Measurements from ENCODE around the gene IFNGR2.
"Not testable (repeated sequence)": the region's sequence is repeated elsewhere in the genome, so short reads cannot be mapped to it uniquely, and the experiment has no call there.

Gene IFNGR2

DNA sequence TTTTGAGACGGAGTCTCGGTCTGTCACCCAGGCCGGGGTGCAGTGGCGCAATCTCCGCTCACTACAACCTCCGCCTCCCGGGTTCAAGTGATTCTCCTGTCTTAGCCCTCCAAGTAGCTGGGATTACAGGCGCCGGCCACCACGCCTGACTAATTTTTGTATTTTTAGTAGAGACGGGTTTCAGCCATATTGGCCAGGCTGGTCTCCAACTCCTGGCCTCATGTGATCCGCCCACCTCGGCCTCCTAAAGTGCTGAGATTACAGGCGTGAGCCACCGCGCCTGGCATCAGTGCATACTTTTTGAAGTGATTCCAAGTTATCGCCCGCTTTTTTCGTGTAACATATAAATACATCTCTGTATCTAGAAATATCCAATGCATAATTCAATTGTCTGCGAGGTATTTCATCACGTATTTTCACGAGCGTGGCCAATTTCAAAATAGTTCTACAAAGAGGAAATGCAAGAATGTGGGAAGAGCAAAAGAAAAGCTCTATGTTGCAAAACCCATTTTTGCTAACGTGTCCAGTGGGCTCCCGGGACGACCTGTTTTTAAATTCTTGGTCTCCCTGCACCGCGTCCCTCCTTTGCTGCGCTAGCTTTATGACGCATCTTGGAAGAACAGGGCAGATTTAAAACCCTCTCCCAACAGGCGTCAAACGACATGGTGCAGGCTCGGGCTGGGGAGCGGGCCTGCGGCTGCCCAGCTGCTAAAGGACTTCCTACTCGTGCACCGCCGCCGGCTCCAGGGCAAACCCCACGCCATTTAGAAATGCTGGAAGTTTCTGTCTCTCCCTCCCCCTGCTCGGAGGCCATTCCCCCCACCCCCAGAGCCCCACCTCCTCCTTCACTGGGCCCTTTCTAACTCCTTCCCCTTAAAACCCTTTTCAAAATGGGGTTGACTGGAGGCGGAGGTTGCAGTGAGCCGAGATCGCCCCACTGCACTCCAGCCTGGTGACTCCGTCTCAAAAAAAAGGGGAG, 923 bp upstream of the IFNGR2 start:
- H3K9me3 ChIP-seq (ENCODE audit: control insufficient read depth, insufficient read depth, low read length) = no peaks in the 10 kb centered on the region
- no peaks in the 10 kb centered on the region for H3K36me3 ChIP-seq (ENCODE audit: insufficient read depth, low read length)
- H3K9ac ChIP-seq (ENCODE audit: low read depth, low read length) = peak overlapping the region; percentile 80
- H3K4me1 ChIP-seq (ENCODE audit: insufficient read depth, low read length) = peaks cover 5% of the 10 kb centered on the region

DNA sequence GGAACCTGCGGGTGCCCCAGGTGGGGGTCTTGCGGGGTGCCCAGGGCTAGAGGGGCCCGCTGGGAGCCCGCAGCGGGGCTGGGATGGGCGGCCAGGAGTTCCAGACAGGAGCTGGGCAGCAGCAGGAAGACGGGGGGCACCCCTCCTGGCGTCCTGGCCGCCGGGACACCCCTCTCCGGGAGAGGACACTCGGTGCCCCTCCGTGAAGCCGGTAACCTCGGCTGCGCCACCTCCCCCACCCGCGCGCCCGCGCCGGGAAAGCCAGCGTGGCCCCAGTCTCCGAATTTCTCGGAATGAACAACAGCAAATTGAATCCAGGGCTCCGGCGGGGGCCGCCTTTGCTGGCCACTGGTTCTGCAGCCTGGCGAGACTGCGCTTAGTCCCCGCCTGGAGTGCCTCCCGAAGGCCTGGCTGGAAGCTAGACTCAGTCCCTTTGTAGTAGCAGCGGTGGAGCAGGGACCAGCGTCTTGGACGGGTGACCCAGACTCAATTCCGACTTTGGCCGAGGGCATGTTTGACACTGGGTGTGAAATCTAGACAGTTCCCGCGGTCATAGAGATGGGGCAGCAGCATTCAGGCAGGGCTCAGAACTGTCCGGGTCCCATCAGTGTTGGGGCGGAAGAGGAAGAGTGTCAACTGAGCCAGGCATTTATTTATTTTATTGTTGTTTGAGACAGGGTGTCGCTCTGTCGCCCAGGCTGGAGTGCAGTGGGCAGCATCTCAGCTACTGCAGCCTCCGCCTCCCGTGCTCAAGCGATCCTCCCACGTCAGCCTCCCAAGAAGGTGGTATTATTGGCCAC, 773 bp downstream of the IFNGR2 start:
- peaks cover 5% of the 10 kb centered on the region for H3K4me1 ChIP-seq (ENCODE audit: insufficient read depth, low read length)
- peak overlapping the region; percentile 80 for H3K9ac ChIP-seq (ENCODE audit: low read depth, low read length)
- no peaks in the 10 kb centered on the region for H3K36me3 ChIP-seq (ENCODE audit: insufficient read depth, low read length)
- H3K9me3 ChIP-seq (ENCODE audit: control insufficient read depth, insufficient read depth, low read length) = no peaks in the 10 kb centered on the region

- Histone ChIP-seq H3K36me3 (ENCODE audit: insufficient read depth, low read length) (no peaks in the 10 kb centered on the region), H3K9ac (ENCODE audit: low read depth, low read length) (no peak overlapping the region), H3K4me1 (ENCODE audit: insufficient read depth, low read length) (peaks cover 5% of the 10 kb centered on the region), H3K9me3 (ENCODE audit: control insufficient read depth, insufficient read depth, low read length) (no peaks in the 10 kb centered on the region)
These were observed 3.3 kb downstream of the IFNGR2 start for GRCh38 chr21:33406493-33406892.

DNA sequence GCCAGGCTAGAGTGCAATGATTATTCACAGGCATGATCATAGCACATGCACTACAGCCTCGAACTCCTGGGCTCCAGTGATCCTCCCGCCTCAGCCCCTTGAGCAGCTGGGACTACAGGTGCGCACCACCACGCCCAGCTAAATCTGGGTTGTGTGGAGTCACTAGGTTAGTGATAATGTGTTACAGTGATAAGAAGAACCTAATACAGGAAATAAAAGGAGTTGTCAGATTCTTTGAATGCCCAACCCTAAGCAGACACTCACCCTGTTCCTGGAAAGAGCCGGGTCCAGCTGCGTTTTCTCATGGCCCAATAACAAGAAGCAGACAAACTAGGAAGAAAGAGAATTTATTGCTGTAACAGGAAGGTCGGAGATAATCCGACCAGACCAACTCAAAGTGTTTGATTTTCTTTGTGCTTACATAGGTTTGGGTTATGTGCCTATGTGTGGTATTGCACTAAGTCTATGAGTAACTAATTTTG, 8.8 kb downstream of the IFNGR2 start:
- Histone ChIP-seq H3K36me3 (ENCODE audit: insufficient read depth, low read length) (no peaks in the 10 kb centered on the region; the same call in 1 of the 2 replicates), H3K9me3 (ENCODE audit: control insufficient read depth, insufficient read depth, low read length) (no peaks in the 10 kb centered on the region), H3K9ac (ENCODE audit: low read depth, low read length) (no peak overlapping the region), H3K4me1 (ENCODE audit: insufficient read depth, low read length) (0 out of 2 replicates have a peak, but pooled peaks cover 6% of the 10 kb centered on the region)

- not testable (repeated sequence) for H3K9ac ChIP-seq (ENCODE audit: low read depth, low read length); H3K4me1 ChIP-seq (ENCODE audit: insufficient read depth, low read length); H3K36me3 ChIP-seq (ENCODE audit: insufficient read depth, low read length); H3K9me3 ChIP-seq (ENCODE audit: control insufficient read depth, insufficient read depth, low read length)
These were observed 9.2 kb downstream of the IFNGR2 start for GRCh38 chr21:33412439-33412831.

DNA sequence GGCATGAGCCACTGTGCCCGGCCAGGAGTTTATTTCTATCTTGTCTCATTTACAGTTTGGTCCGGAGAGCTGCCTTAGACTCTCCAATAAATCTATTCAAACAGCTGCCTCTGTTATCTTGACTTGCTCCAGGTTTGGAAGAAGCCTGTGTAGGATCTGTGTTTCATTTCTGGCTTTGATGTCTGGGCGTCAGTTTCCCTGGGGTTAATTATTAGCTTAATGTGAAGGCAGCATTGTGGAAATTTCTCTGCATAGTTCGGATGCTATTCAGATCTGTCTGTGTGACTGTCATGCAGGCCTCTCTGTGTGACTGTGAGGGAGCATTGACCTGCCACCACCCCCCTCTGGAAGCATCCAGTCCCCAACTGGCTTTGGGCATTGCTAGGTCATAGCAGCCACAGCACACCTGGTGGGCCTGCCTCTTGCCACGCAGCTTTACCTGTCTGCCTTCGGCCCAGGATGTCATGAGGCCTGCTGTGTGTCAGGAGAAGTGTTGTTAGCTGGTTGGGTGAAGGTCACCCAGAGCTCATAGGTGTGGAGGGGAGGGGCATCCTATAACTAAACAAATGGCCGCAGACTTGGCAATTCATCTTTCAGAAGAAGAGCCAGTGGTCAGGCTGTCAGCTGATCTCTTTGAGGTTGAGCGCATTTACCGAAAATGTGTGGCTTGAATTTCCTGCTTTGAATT, 9.8 kb downstream of the IFNGR2 start:
- Histone ChIP-seq H3K9me3 (ENCODE audit: control insufficient read depth, insufficient read depth, low read length) (no peaks in the 10 kb centered on the region), H3K9ac (ENCODE audit: low read depth, low read length) (no peak overlapping the region), H3K36me3 (ENCODE audit: insufficient read depth, low read length) (no peaks in the 10 kb centered on the region; the same call in 1 of the 2 replicates), H3K4me1 (ENCODE audit: insufficient read depth, low read length) (0 out of 2 replicates have a peak, but pooled peaks cover 6% of the 10 kb centered on the region)

DNA sequence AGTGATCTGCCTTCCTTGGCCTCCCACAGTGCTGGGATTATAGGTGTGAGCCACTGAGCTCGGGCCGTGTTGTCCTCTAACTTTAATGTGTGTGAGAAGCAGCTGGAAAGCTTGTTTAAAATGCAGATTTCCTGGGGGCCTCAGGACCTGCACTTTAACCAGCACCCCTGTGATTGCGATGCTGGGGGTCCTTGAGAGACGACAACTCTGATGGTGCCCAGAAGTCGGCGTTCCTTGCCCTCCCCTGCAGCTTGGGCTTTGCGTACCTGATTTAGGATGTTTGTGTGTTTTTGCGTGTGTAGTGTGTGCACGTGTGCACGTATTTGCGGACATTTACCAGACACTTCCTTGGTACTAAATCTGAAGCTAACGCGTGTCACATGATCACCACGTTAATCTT, 10.9 kb downstream of the IFNGR2 start:
- no peaks in the 10 kb centered on the region for H3K9me3 ChIP-seq (ENCODE audit: control insufficient read depth, insufficient read depth, low read length)
- H3K9ac ChIP-seq (ENCODE audit: low read depth, low read length) = no peak overlapping the region
- H3K4me1 ChIP-seq (ENCODE audit: insufficient read depth, low read length) = 0 out of 2 replicates have a peak, but pooled peaks cover 6% of the 10 kb centered on the region
- no peaks in the 10 kb centered on the region; the same call in 1 of the 2 replicates for H3K36me3 ChIP-seq (ENCODE audit: insufficient read depth, low read length)

DNA sequence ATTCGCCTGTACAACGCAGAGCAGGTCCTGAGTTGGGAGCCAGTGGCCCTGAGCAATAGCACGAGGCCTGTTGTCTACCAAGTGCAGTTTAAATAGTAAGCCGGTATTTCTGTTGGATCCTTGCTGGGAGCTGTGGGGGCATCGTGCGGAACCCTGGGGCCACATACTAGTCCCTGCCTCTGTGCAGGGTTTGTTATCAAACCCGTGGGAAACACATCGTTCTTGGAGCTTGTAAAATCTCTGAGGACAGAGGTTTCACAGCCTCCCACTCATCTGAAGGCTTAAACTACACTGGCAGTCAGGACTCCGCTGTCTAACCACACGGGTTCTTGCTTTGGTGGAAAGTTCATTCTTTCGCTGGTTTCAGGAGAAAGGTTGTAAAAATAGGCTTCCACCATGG, 11.7 kb downstream of the IFNGR2 start:
- Histone ChIP-seq H3K9ac (ENCODE audit: low read depth, low read length) (no peak overlapping the region), H3K4me1 (ENCODE audit: insufficient read depth, low read length) (0 out of 2 replicates have a peak, but pooled peaks cover 6% of the 10 kb centered on the region), H3K36me3 (ENCODE audit: insufficient read depth, low read length) (no peaks in the 10 kb centered on the region; the same call in 1 of the 2 replicates), H3K9me3 (ENCODE audit: control insufficient read depth, insufficient read depth, low read length) (no peaks in the 10 kb centered on the region)

DNA sequence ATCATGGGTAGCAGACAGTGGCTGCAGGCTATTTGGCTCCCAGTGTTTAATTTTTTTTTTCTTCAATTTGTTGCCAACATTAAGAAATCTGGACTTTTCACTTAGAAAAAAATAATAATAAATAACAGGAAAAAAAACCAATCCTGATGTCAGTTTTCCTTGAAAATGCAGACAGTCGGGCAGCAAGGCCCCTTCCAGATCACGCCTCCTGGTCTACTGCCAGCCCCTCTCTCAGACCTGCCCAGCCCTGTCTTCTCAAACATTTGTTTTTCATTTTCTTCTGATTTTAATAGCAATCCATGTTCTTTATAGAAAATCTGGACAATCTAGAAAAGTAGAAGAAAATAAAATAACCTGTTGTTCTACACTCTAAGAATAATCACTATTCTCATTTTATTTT, 15.5 kb downstream of the IFNGR2 start:
- peaks cover 3% of the 10 kb centered on the region; the same call in 1 of the 2 replicates for H3K36me3 ChIP-seq (ENCODE audit: insufficient read depth, low read length)
- no peaks in the 10 kb centered on the region for H3K4me1 ChIP-seq (ENCODE audit: insufficient read depth, low read length)
- no peak overlapping the region for H3K9ac ChIP-seq (ENCODE audit: low read depth, low read length)
- no peaks in the 10 kb centered on the region for H3K9me3 ChIP-seq (ENCODE audit: control insufficient read depth, insufficient read depth, low read length)

DNA sequence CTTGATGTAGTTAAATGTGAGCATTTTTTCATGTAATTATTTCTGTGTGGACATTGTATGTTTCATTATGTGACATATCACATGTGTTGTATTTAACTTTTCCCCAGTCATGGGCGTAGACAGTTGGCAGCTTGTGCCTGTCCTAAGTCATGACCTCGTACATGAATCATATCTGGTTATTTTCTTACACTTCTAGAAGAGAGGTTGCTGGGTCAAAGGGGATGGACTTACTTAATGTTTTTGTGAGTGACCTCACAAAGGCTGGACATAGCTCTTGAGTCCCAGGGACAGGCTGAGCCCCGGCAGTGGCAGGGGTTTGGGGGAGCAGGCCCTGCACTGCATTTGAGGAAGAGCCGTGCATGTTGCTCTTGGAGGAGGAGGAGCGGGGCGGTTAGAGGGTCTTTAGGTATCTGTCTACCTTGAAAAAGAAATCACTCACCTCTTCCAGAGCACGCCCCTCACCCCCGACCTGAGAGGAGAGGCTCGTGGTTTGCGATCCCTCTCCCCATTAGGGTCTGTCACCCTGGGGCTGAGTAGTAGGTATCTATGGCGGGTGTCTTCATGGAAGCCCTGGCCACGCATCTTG, 16.4 kb downstream of the IFNGR2 start:
- Histone ChIP-seq H3K4me1 (ENCODE audit: insufficient read depth, low read length) (no peaks in the 10 kb centered on the region), H3K36me3 (ENCODE audit: insufficient read depth, low read length) (peaks cover 3% of the 10 kb centered on the region; the same call in 1 of the 2 replicates), H3K9ac (ENCODE audit: low read depth, low read length) (no peak overlapping the region), H3K9me3 (ENCODE audit: control insufficient read depth, insufficient read depth, low read length) (no peaks in the 10 kb centered on the region)

DNA sequence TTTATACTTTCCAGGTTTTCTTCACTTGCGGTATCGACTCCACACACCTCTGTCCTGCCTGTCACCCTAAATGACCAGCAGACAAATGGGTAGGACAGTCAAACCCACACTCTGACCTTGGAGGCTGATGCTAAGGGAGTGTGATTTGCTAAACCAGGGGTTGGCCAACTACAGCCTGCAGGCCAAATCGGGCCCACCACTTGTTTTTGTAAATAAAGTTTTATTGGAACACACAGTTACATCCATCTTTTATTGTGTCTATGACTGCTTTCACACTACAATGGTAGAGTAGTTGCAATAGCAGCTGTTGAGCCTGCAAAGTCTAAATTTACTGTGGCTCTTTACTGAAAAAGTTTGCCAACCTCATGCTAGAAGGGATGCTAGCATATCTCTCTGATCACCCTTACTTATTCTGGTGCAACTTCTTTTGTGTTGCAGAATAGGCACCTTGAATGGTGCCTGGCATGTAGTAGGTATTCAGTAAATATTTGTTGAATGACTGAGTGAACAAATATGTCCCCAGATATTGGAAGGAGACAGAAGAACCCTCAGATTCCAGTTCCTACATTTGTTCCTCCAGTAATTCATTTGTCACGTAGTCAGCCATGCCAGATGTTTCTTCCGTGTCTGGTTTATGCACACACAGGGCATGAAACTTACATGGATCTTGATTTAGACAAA, 18.6 kb downstream of the IFNGR2 start:
- no peaks in the 10 kb centered on the region for H3K4me1 ChIP-seq (ENCODE audit: insufficient read depth, low read length)
- H3K36me3 ChIP-seq (ENCODE audit: insufficient read depth, low read length) = peaks cover 10% of the 10 kb centered on the region
- no peaks in the 10 kb centered on the region for H3K9me3 ChIP-seq (ENCODE audit: control insufficient read depth, insufficient read depth, low read length)
- no peak overlapping the region for H3K9ac ChIP-seq (ENCODE audit: low read depth, low read length)

GRCh38 chr21:33424214-33424613, 21.0 kb downstream of the IFNGR2 start:
- Histone ChIP-seq H3K9me3 (ENCODE audit: control insufficient read depth, insufficient read depth, low read length) (no peaks in the 10 kb centered on the region), H3K36me3 (ENCODE audit: insufficient read depth, low read length) (peaks cover 10% of the 10 kb centered on the region), H3K9ac (ENCODE audit: low read depth, low read length) (no peak overlapping the region), H3K4me1 (ENCODE audit: insufficient read depth, low read length) (no peaks in the 10 kb centered on the region)

GRCh38 chr21:33425825-33426224, 22.6 kb downstream of the IFNGR2 start:
- no peaks in the 10 kb centered on the region for H3K4me1 ChIP-seq (ENCODE audit: insufficient read depth, low read length)
- H3K9ac ChIP-seq (ENCODE audit: low read depth, low read length) = no peak overlapping the region
- H3K9me3 ChIP-seq (ENCODE audit: control insufficient read depth, insufficient read depth, low read length) = no peaks in the 10 kb centered on the region
- peaks cover 14% of the 10 kb centered on the region for H3K36me3 ChIP-seq (ENCODE audit: insufficient read depth, low read length)
